Glutamatergic neuron (in vitro differentiated cells): ENCODE measurements around the gene ARHGAP4. TPM values are rescaled to one million over a fixed set of nuclear protein-coding genes. Genes with fewer than 3 reads are reported as not detected.

Experiments
- DNase-seq: peaks from one replicate; pipeline ENCODE4 v3.0.0; 2022
- H3K27ac Mint-ChIP-seq: one replicate; pipeline ENCODE4 v1.8.0; 2020; ENCODE audit warnings: mild to moderate bottlenecking, mixed read lengths, inconsistent platforms; ENCODE audit not compliant: unreplicated experiment
- H3K27me3 Mint-ChIP-seq: one replicate; pipeline ENCODE4 v1.8.0; 2020; ENCODE audit warnings: mild to moderate bottlenecking, moderate library complexity, mixed read lengths, inconsistent platforms; ENCODE audit not compliant: unreplicated experiment
- H3K36me3 Mint-ChIP-seq: one replicate; pipeline ENCODE4 v1.8.0; 2020; ENCODE audit warnings: mild to moderate bottlenecking, mixed read lengths, inconsistent platforms; ENCODE audit not compliant: unreplicated experiment
- H3K4me1 Mint-ChIP-seq: one replicate; pipeline ENCODE4 v1.8.0; 2020; ENCODE audit warnings: mild to moderate bottlenecking, low read depth, mixed read lengths, inconsistent platforms; ENCODE audit not compliant: unreplicated experiment
- H3K4me3 Mint-ChIP-seq: one replicate; pipeline ENCODE4 v1.8.0; 2020; ENCODE audit warnings: mild to moderate bottlenecking, mixed read lengths, inconsistent platforms; ENCODE audit not compliant: unreplicated experiment
- H3K9me3 Mint-ChIP-seq: one replicate; pipeline ENCODE4 v1.8.0; 2020; ENCODE audit warnings: mild to moderate bottlenecking, moderate library complexity, mixed read lengths, inconsistent platforms; ENCODE audit not compliant: unreplicated experiment
- total RNA-seq: library from RNA; stranded (reverse); fragmentation: NEBNext Ultra II Directional; extraction: Animal tissue kit (Norgen Biotek cat#: 25700); gene quantifications from one replicate; pipeline ENCODE4 v1.2.1, GENCODE V29; 2021; ENCODE audit not compliant: unreplicated experiment
- TF ChIP-seq, protein P1 (sequence below): fragments of 200-600 bp; sonication (generic); IDR thresholded peaks from one replicate; pipeline ENCODE4 v1.5.0; 2021; ENCODE audit not compliant: partially characterized antibody, unreplicated experiment

ARHGAP4 gene
- total RNA-seq, 1 donor from 2014 or later: 33.5 TPM

DNA sequence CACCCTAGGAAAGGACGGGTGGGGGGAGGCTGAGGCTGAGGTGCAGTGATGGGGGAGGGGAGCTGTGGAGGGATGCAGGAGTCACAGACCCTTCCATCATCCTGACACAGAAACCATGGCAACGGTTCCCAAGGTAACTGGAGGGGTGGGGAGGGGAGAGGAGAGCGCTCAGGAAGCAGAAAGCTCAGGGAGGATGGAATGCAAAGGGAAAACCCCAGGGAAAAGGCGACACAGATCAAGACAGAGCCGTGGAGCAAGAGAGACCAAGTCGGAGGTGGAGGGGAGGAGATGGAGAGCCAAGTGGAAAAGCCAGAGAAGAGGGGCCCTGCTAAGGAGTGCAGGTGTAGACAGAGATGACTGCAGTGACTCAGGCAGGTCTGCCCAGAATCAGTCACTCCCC, 54.6 kb downstream of the ARHGAP4 start:
- H3K36me3 Mint-ChIP-seq: peaks cover 4% of the 10 kb centered on the region
- TF ChIP-seq, protein P1, sequence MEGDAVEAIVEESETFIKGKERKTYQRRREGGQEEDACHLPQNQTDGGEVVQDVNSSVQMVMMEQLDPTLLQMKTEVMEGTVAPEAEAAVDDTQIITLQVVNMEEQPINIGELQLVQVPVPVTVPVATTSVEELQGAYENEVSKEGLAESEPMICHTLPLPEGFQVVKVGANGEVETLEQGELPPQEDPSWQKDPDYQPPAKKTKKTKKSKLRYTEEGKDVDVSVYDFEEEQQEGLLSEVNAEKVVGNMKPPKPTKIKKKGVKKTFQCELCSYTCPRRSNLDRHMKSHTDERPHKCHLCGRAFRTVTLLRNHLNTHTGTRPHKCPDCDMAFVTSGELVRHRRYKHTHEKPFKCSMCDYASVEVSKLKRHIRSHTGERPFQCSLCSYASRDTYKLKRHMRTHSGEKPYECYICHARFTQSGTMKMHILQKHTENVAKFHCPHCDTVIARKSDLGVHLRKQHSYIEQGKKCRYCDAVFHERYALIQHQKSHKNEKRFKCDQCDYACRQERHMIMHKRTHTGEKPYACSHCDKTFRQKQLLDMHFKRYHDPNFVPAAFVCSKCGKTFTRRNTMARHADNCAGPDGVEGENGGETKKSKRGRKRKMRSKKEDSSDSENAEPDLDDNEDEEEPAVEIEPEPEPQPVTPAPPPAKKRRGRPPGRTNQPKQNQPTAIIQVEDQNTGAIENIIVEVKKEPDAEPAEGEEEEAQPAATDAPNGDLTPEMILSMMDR: no peak
- peak; percentile 67 for DNase-seq
- peaks cover 22% of the 10 kb centered on the region for H3K27me3 Mint-ChIP-seq
- H3K4me3 Mint-ChIP-seq: peak overlapping the region; percentile 79
- peaks cover 9% of the 10 kb centered on the region for H3K9me3 Mint-ChIP-seq
- H3K4me1 Mint-ChIP-seq: peaks cover 20% of the 10 kb centered on the region
- peak overlapping the region; percentile 64 for H3K27ac Mint-ChIP-seq

DNA sequence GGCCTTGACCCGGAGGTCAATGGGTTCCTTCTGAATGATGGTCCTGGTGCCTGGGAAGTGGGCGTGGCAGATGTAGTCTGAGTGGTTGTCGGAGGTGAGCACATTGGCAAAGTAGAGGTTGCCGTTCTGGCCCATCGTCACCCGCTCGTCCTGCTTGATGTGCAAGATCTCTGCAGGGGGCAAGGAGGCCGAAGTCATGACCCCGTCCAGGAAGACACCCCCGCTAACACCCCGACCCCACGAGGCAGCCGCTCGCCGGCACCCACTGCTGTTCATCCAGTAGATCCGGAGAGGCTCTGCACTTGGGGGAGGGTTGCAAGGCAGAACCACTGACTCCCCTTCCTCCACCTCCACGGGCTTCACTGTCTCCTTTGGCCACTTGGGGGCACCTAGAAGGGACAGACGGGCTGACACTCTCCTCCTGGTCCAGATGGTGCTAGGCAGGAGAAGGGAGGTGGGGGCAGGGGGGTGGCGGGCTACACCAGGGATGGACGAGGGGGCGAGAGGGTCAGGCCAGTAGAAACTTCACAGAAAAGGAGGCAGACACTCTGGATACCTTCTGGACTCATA, 55.2 kb downstream of the ARHGAP4 start:
- Mint-ChIP-seq H3K4me3 (peak overlapping the region; percentile 79), H3K4me1 (peaks cover 16% of the 10 kb centered on the region), H3K36me3 (peaks cover 4% of the 10 kb centered on the region), H3K9me3 (peaks cover 10% of the 10 kb centered on the region), H3K27ac (peak overlapping the region; percentile 64), H3K27me3 (peaks cover 20% of the 10 kb centered on the region)
- DNase-seq: no peak
- TF ChIP-seq, protein P1: no peak

DNA sequence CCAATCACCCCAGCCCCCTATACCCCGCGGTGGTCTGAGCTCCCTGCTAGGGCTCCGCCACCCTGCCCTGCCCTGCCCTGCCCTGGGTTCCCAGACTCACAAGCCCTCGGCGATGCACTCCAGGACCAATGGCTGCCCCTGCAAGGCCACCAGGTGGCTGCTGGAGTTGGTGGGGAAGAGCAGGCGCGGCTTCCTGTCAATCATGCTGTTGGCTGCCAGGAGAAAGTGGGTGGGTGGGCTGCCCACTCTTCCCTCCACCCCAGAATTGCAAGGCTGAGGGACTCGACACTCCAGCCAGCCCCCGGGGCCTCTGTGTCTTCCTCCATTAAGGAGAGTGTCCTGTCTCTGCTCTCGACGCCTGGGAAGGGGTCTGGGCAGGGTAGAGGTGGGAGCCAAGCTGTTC, 55.8 kb downstream of the ARHGAP4 start:
- Mint-ChIP-seq H3K36me3 (peaks cover 4% of the 10 kb centered on the region), H3K4me3 (no peak overlapping the region), H3K27me3 (peaks cover 20% of the 10 kb centered on the region), H3K9me3 (peaks cover 14% of the 10 kb centered on the region), H3K27ac (no peak overlapping the region), H3K4me1 (peaks cover 16% of the 10 kb centered on the region)
- no peak for DNase-seq
- TF ChIP-seq, protein P1: no peak

DNA sequence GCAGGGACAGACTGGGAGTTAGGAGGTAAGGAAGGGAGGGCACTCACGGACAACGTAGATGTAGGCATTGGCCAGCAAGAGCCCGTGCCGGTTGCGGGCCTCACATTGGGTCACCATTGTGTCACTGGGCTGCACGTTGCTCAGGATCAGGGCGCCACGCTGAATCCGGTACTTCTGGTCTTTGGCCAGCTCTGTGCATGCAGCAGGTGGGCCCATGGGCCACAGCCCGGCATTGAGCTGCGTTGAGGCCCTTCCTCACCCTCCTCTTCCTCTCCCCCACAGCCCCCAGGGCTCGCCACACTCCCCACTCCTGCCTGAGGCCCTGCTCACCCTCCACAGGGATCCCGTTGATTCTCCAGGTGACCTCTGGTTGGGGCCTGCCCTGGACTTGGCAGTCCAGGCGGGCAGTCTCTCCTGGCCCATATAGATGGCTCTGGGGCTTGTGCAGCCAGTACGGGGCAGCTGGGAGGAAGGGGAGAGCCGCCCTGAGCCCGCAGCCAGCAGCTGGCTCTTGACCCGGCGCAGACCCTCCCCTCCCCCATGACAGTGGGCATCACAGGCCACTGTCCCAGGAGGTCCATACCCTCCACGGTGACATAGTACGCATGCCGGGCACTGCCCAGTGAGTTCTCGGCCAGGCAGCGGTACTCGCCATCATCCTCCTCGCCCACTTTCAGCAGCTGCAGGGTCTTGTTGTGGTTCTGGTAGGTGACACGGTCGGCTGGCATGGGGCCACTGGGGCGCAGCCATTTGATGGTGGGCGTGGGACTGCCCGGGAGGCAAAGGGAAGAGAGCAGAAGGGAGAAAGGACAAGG, 56.4 kb downstream of the ARHGAP4 start:
- H3K27ac Mint-ChIP-seq: no peak overlapping the region
- no peak overlapping the region for H3K4me3 Mint-ChIP-seq
- TF ChIP-seq, protein P1: no peak
- H3K9me3 Mint-ChIP-seq: peaks cover 10% of the 10 kb centered on the region
- H3K4me1 Mint-ChIP-seq: peaks cover 11% of the 10 kb centered on the region
- peaks cover 17% of the 10 kb centered on the region for H3K27me3 Mint-ChIP-seq
- no peak for DNase-seq
- H3K36me3 Mint-ChIP-seq: peaks cover under 1% of the 10 kb centered on the region
